Panc1 (cell line): ENCODE measurements around the gene TUBA1A.

Experiments
- POLR2AphosphoS5 ChIP-seq: IDR thresholded peaks from 2 replicates; pipeline ENCODE4 v1.6.1; 2012; ENCODE audit warnings: mild to moderate bottlenecking, low read depth, low read length, moderate library complexity
- TCF7L2 ChIP-seq: IDR thresholded peaks from 2 replicates; pipeline ENCODE4 v1.6.1; 2011; ENCODE audit warnings: mild to moderate bottlenecking, low read depth, low read length, inconsistent platforms
- TF ChIP-seq, protein P1 (sequence below): fragments of 450-650 bp; IDR thresholded peaks from 2 replicates; pipeline ENCODE4 v1.5.1; 2017; ENCODE audit warnings: mild to moderate bottlenecking
- TF ChIP-seq, protein P2 (sequence below), 2 experiments: IDR thresholded peaks; 2 replicates each; pipeline ENCODE4 v1.6.1; 2011 to 2012; ENCODE audit warnings: low read depth in 2 of 2, control low read depth in 1 of 2, low read length in 1 of 2, mild to moderate bottlenecking in 1 of 2, moderate library complexity in 1 of 2; ENCODE audit not compliant: insufficient read depth in 1 of 2

- TF ChIP-seq POLR2AphosphoS5, result no peak
- TF ChIP-seq, protein P1, sequence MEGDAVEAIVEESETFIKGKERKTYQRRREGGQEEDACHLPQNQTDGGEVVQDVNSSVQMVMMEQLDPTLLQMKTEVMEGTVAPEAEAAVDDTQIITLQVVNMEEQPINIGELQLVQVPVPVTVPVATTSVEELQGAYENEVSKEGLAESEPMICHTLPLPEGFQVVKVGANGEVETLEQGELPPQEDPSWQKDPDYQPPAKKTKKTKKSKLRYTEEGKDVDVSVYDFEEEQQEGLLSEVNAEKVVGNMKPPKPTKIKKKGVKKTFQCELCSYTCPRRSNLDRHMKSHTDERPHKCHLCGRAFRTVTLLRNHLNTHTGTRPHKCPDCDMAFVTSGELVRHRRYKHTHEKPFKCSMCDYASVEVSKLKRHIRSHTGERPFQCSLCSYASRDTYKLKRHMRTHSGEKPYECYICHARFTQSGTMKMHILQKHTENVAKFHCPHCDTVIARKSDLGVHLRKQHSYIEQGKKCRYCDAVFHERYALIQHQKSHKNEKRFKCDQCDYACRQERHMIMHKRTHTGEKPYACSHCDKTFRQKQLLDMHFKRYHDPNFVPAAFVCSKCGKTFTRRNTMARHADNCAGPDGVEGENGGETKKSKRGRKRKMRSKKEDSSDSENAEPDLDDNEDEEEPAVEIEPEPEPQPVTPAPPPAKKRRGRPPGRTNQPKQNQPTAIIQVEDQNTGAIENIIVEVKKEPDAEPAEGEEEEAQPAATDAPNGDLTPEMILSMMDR, result no peak
- TF ChIP-seq, protein P2, sequence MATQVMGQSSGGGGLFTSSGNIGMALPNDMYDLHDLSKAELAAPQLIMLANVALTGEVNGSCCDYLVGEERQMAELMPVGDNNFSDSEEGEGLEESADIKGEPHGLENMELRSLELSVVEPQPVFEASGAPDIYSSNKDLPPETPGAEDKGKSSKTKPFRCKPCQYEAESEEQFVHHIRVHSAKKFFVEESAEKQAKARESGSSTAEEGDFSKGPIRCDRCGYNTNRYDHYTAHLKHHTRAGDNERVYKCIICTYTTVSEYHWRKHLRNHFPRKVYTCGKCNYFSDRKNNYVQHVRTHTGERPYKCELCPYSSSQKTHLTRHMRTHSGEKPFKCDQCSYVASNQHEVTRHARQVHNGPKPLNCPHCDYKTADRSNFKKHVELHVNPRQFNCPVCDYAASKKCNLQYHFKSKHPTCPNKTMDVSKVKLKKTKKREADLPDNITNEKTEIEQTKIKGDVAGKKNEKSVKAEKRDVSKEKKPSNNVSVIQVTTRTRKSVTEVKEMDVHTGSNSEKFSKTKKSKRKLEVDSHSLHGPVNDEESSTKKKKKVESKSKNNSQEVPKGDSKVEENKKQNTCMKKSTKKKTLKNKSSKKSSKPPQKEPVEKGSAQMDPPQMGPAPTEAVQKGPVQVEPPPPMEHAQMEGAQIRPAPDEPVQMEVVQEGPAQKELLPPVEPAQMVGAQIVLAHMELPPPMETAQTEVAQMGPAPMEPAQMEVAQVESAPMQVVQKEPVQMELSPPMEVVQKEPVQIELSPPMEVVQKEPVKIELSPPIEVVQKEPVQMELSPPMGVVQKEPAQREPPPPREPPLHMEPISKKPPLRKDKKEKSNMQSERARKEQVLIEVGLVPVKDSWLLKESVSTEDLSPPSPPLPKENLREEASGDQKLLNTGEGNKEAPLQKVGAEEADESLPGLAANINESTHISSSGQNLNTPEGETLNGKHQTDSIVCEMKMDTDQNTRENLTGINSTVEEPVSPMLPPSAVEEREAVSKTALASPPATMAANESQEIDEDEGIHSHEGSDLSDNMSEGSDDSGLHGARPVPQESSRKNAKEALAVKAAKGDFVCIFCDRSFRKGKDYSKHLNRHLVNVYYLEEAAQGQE (IDR thresholded peaks at IDR 0.05; ENCODE audit: insufficient read depth in 1 of 2, low read depth in 2 of 2, low read length in 1 of 2), result no peak
- no peak for TF ChIP-seq TCF7L2
Measured at GRCh38 chr12:49187184-49187583, 1.7 kb downstream of the TUBA1A start.
